Fibroblast of lung (primary cell): ENCODE measurements around the gene P3H4. TPM values are rescaled to one million over a fixed set of nuclear protein-coding genes. Genes with fewer than 3 reads are reported as not detected.
A peak's percentile ranks its signal among the peaks of the same experiment; 100 is the strongest.

Experiments used
- DNase-seq, 2 donors: peaks; one replicate each; pipeline versions ENCODE4 v3.0.0 to v3.0.0-alpha.2; 2010; ENCODE audit warnings: low read depth in 2 of 2
- H2AFZ ChIP-seq: 2 replicates; pipeline ENCODE4 v1.5.1; 2012; ENCODE audit warnings: low read length, control low read depth, inconsistent platforms
- H3K27ac ChIP-seq: 2 replicates; pipeline ENCODE4 v1.5.1; 2011; ENCODE audit warnings: low read length, control low read depth; ENCODE audit not compliant: insufficient read depth
- H3K27me3 ChIP-seq: 2 replicates; pipeline ENCODE4 v1.5.1; 2011; ENCODE audit warnings: mild to moderate bottlenecking, low read length; ENCODE audit not compliant: control insufficient read depth, insufficient read depth
- H3K36me3 ChIP-seq: 2 replicates; pipeline ENCODE4 v1.5.1; 2011; ENCODE audit warnings: low read length; ENCODE audit not compliant: control insufficient read depth, insufficient read depth
- H3K4me1 ChIP-seq: 2 replicates; pipeline ENCODE4 v1.5.1; 2011; ENCODE audit warnings: low read length; ENCODE audit not compliant: control insufficient read depth, insufficient read depth; ENCODE audit errors: extremely low read depth
- H3K4me2 ChIP-seq: 2 replicates; pipeline ENCODE4 v1.5.1; 2011; ENCODE audit warnings: low read length, control low read depth; ENCODE audit not compliant: insufficient read depth; ENCODE audit errors: extremely low read depth
- H3K4me3 ChIP-seq, 4 experiments: fragments of 200-600 bp in 1 of 4; sonication (generic) in 1 of 4; replicated peaks in 1 of 4; 2 replicates each; pipeline ENCODE4 v1.5.1; 2011 to 2016; ENCODE audit warnings: low read length in 4 of 4, low read depth in 3 of 4, mild to moderate bottlenecking in 3 of 4, control low read depth in 2 of 4, inconsistent platforms in 1 of 4, mixed read lengths in 1 of 4; ENCODE audit not compliant: insufficient read depth in 1 of 4; ENCODE audit errors: control extremely low read depth in 1 of 4
- H3K79me2 ChIP-seq: 2 replicates; pipeline ENCODE4 v1.5.1; 2012; ENCODE audit warnings: mild to moderate bottlenecking, low read length, inconsistent platforms; ENCODE audit not compliant: control insufficient read depth, insufficient read depth
- H3K9ac ChIP-seq: 2 replicates; pipeline ENCODE4 v1.5.1; 2011; ENCODE audit warnings: mild to moderate bottlenecking, low read length, control low read depth; ENCODE audit not compliant: insufficient read depth
- H3K9me3 ChIP-seq: 2 replicates; pipeline ENCODE4 v1.5.1; 2012; ENCODE audit warnings: low read depth, low read length; ENCODE audit not compliant: control insufficient read depth, insufficient read depth
- H4K20me1 ChIP-seq: 2 replicates; pipeline ENCODE4 v1.5.1; 2011; ENCODE audit warnings: low read length; ENCODE audit not compliant: control insufficient read depth, insufficient read depth; ENCODE audit errors: extremely low read depth
- CTCF ChIP-seq, 2 donors: IDR thresholded peaks in 1 of 2; conservative IDR thresholded peaks in 1 of 2; 1 replicate in 1 of 2; 2 replicates in 1 of 2; pipeline ENCODE4 v1.5.1; 2011 to 2012; ENCODE audit warnings: low read length in 2 of 2, control low read depth in 1 of 2, inconsistent platforms in 1 of 2, low read depth in 1 of 2, mild to moderate bottlenecking in 1 of 2
- EZH2 ChIP-seq: IDR thresholded peaks from 2 replicates; pipeline ENCODE4 v1.5.1; 2012; ENCODE audit warnings: low read length, control low read depth, mild to moderate bottlenecking; ENCODE audit errors: missing control alignments
- polyA plus RNA-seq, 2 donors: library from polyadenylated mRNA; depleted of rRNA in 1 of 2; stranded (reverse) in 1 of 2; unstranded in 1 of 2; fragments of >200 nt; gene quantifications; 2 replicates each; pipeline ENCODE4 v1.2.1, GENCODE V29; 2011 to 2012; ENCODE audit warnings: missing spikeins in 1 of 2
- total RNA-seq: library from RNA; depleted of rRNA; stranded (reverse); fragments of >200 nt; gene quantifications from 2 replicates; pipeline ENCODE4 v1.2.1, GENCODE V29; 2014

P3H4 gene
- total and polyA plus RNA-seq, 2 donors (not counting 1 experiment from before 2014, with no cell fraction given) = 36.8 to 37.0 TPM

- H3K36me3 ChIP-seq = peaks cover 10% of the 10 kb centered on the region
- peaks cover 11% of the 10 kb centered on the region for H3K79me2 ChIP-seq
- H3K9me3 ChIP-seq = no peaks in the 10 kb centered on the region
- no peak for TF ChIP-seq EZH2
- H3K27me3 ChIP-seq = no peaks in the 10 kb centered on the region
- no peak overlapping the region for H3K4me3 ChIP-seq
- H4K20me1 ChIP-seq = no peaks in the 10 kb centered on the region
- H3K4me2 ChIP-seq = no peak overlapping the region
- peaks cover 8% of the 10 kb centered on the region for H3K4me1 ChIP-seq
- DNase-seq = no peak
- no peak overlapping the region for H2AFZ ChIP-seq
- H3K27ac ChIP-seq = no peak overlapping the region
- no peak overlapping the region for H3K9ac ChIP-seq
Measured at GRCh38 chr17:41806685-41807445, 4.9 kb downstream of the P3H4 start.

- TF ChIP-seq CTCF (conservative IDR thresholded peaks at IDR 0.05 in 1 of 2, IDR thresholded peaks at IDR 0.05 in 1 of 2; ENCODE audit: low read depth in 1 of 2, low read length in 2 of 2) (no peak), EZH2 (no peak)
- H3K36me3 ChIP-seq = peaks cover 7% of the 10 kb centered on the region
- H4K20me1 ChIP-seq = no peaks in the 10 kb centered on the region
- DNase-seq = no peak
- H3K9me3 ChIP-seq = no peaks in the 10 kb centered on the region
- no peak overlapping the region for H3K4me2 ChIP-seq
- no peak overlapping the region for H2AFZ ChIP-seq
- H3K4me1 ChIP-seq = peaks cover 3% of the 10 kb centered on the region
- no peak overlapping the region for H3K4me3 ChIP-seq
- no peak overlapping the region for H3K9ac ChIP-seq
- H3K79me2 ChIP-seq = no peaks in the 10 kb centered on the region
- H3K27ac ChIP-seq = no peak overlapping the region
- no peaks in the 10 kb centered on the region for H3K27me3 ChIP-seq
Measured at GRCh38 chr17:41803049-41804020, 8.4 kb downstream of the P3H4 start.

GRCh38 chr17:41801374-41802271 lies 10.1 kb downstream of the P3H4 start:
- no peaks in the 10 kb centered on the region for H3K9me3 ChIP-seq
- no peaks in the 10 kb centered on the region for H3K27me3 ChIP-seq
- H3K36me3 ChIP-seq = peaks cover 5% of the 10 kb centered on the region
- H3K79me2 ChIP-seq = no peaks in the 10 kb centered on the region
- H3K4me3 ChIP-seq = no peak overlapping the region
- no peak for TF ChIP-seq EZH2
- TF ChIP-seq CTCF (conservative IDR thresholded peaks at IDR 0.05 in 1 of 2, IDR thresholded peaks at IDR 0.05 in 1 of 2; ENCODE audit: low read depth in 1 of 2, low read length in 2 of 2) = peak; percentile 93 to 95
- H2AFZ ChIP-seq = no peak overlapping the region
- DNase-seq = peak; percentile 63 to 77
- H3K9ac ChIP-seq = no peak overlapping the region
- H3K4me1 ChIP-seq = peaks cover 3% of the 10 kb centered on the region
- peak overlapping the region; percentile 44 for H3K4me2 ChIP-seq
- H4K20me1 ChIP-seq = no peaks in the 10 kb centered on the region
- H3K27ac ChIP-seq = no peak overlapping the region
